H9 (cell line): ENCODE measurements around the gene TMC6. TPM values are rescaled to one million over a fixed set of nuclear protein-coding genes. Genes with fewer than 3 reads are reported as not detected.
"Not testable (repeated sequence)": the region's sequence is repeated elsewhere in the genome, so short reads cannot be mapped to it uniquely, and the experiment has no call there.

ENCODE experiments used
- DNase-seq: peaks from one replicate; pipeline ENCODE4 v3.0.0-alpha.2; 2017
- H2AFZ ChIP-seq: one replicate; pipeline ENCODE4 v1.6.1; 2013; ENCODE audit warnings: mild to moderate bottlenecking, low read length, control low read depth, moderate library complexity
- H2AK5ac ChIP-seq: 2 replicates; pipeline ENCODE4 v1.6.1; 2013; ENCODE audit warnings: low read length, control low read depth, mixed read lengths; ENCODE audit not compliant: insufficient read length
- H2BK120ac ChIP-seq: one replicate; pipeline ENCODE4 v1.6.1; 2013; ENCODE audit warnings: low read depth, mild to moderate bottlenecking, low read length, control low read depth, inconsistent platforms; ENCODE audit not compliant: poor library complexity, severe bottlenecking
- H2BK12ac ChIP-seq: 2 replicates; pipeline ENCODE4 v1.6.1; 2013; ENCODE audit warnings: low read length, control low read depth, mixed read lengths, low read depth; ENCODE audit not compliant: insufficient read length
- H2BK15ac ChIP-seq: 2 replicates; pipeline ENCODE4 v1.6.1; 2013; ENCODE audit warnings: low read depth, low read length, control low read depth
- H2BK20ac ChIP-seq: one replicate; pipeline ENCODE4 v1.6.1; 2013; ENCODE audit warnings: low read depth, mild to moderate bottlenecking, low read length, control low read depth, inconsistent platforms; ENCODE audit not compliant: poor library complexity, severe bottlenecking
- H2BK5ac ChIP-seq: 2 replicates; pipeline ENCODE4 v1.6.1; 2013; ENCODE audit warnings: low read length, control low read depth, mixed read lengths; ENCODE audit not compliant: insufficient read length
- H3K14ac ChIP-seq: 2 replicates; pipeline ENCODE4 v1.6.1; 2013; ENCODE audit warnings: low read length, control low read depth; ENCODE audit not compliant: insufficient read depth
- H3K18ac ChIP-seq: 2 replicates; pipeline ENCODE4 v1.6.1; 2013; ENCODE audit warnings: low read depth, mild to moderate bottlenecking, mixed read lengths, low read length, control low read depth; ENCODE audit not compliant: insufficient read length
- H3K23ac ChIP-seq: 2 replicates; pipeline ENCODE4 v1.6.1; 2013; ENCODE audit warnings: low read length, control low read depth, mixed read lengths, low read depth; ENCODE audit not compliant: insufficient read length
- H3K23me2 ChIP-seq: 2 replicates; pipeline ENCODE4 v1.6.1; 2013; ENCODE audit warnings: low read depth, mild to moderate bottlenecking, mixed read lengths, low read length, control low read depth; ENCODE audit not compliant: insufficient read length, poor library complexity, severe bottlenecking
- H3K27ac ChIP-seq: 2 replicates; pipeline ENCODE4 v1.5.1; 2013; ENCODE audit warnings: low read length, control low read depth, mixed read lengths, low read depth; ENCODE audit not compliant: insufficient read length
- H3K27me3 ChIP-seq: 2 replicates; pipeline ENCODE4 v1.6.1; 2013; ENCODE audit warnings: low read length, control low read depth, inconsistent platforms; ENCODE audit not compliant: insufficient read depth
- H3K4ac ChIP-seq: 2 replicates; pipeline ENCODE4 v1.6.1; 2013; ENCODE audit warnings: low read depth, mild to moderate bottlenecking, control low read depth, inconsistent platforms, low read length, moderate library complexity
- H3K4me1 ChIP-seq: 2 replicates; pipeline ENCODE4 v1.6.1; 2013; ENCODE audit warnings: low read length, control low read depth, inconsistent platforms; ENCODE audit not compliant: insufficient read depth
- H3K4me2 ChIP-seq: 2 replicates; pipeline ENCODE4 v1.6.1; 2013; ENCODE audit warnings: low read length, control low read depth, mixed read lengths; ENCODE audit not compliant: insufficient read length, insufficient read depth
- H3K56ac ChIP-seq: 2 replicates; pipeline ENCODE4 v1.6.1; 2013; ENCODE audit warnings: low read depth, mild to moderate bottlenecking, mixed read lengths, low read length, control low read depth; ENCODE audit not compliant: insufficient read length
- H3K79me1 ChIP-seq: 2 replicates; pipeline ENCODE4 v1.6.1; 2013; ENCODE audit warnings: low read depth, mild to moderate bottlenecking, moderate library complexity, low read length, control low read depth, inconsistent platforms; ENCODE audit not compliant: insufficient read depth, poor library complexity, severe bottlenecking
- H3K79me2 ChIP-seq: 2 replicates; pipeline ENCODE4 v1.6.1; 2013; ENCODE audit warnings: low read length, control low read depth, inconsistent platforms; ENCODE audit not compliant: insufficient read depth
- H3K9ac ChIP-seq: 2 replicates; pipeline ENCODE4 v1.6.1; 2013; ENCODE audit warnings: low read length, control low read depth, mixed read lengths; ENCODE audit not compliant: insufficient read length; ENCODE audit errors: extremely low read depth
- H3K9me3 ChIP-seq: one replicate; pipeline ENCODE4 v1.6.1; 2013; ENCODE audit warnings: low read depth, low read length, inconsistent platforms; ENCODE audit not compliant: control insufficient read depth
- H3T11ph ChIP-seq: one replicate; pipeline ENCODE4 v1.6.1; 2013; ENCODE audit warnings: mild to moderate bottlenecking, low read length, control low read depth, inconsistent platforms
- H4K20me1 ChIP-seq: one replicate; pipeline ENCODE4 v1.6.1; 2013; ENCODE audit not compliant: control insufficient read depth, insufficient read length, insufficient read depth
- H4K5ac ChIP-seq: 2 replicates; pipeline ENCODE4 v1.6.1; 2013; ENCODE audit warnings: low read depth, mild to moderate bottlenecking, mixed read lengths, low read length, control low read depth; ENCODE audit not compliant: insufficient read length
- H4K8ac ChIP-seq: replicated peaks from 2 replicates; pipeline ENCODE4 v1.6.1; 2013; ENCODE audit warnings: low read length, control low read depth, mixed read lengths, low read depth; ENCODE audit not compliant: insufficient read length
- H4K91ac ChIP-seq: 2 replicates; pipeline ENCODE4 v1.6.1; 2013; ENCODE audit warnings: low read depth, mild to moderate bottlenecking, moderate library complexity, mixed read lengths, low read length, control low read depth; ENCODE audit not compliant: insufficient read length
- H3K27ac Mint-ChIP-seq, 3 experiments: 2 replicates in 2 of 3; 3 replicates in 1 of 3; pipeline ENCODE4 v1.8.0; 2020 to 2021; ENCODE audit warnings: mixed read lengths in 3 of 3, mild to moderate bottlenecking in 1 of 3, moderate library complexity in 1 of 3
- H3K27me3 Mint-ChIP-seq: 2 replicates; pipeline ENCODE4 v1.8.0; 2021; ENCODE audit warnings: low read depth, mild to moderate bottlenecking, moderate library complexity, mixed read lengths
- H3K36me3 Mint-ChIP-seq, 3 experiments: 2 replicates in 2 of 3; 3 replicates in 1 of 3; pipeline ENCODE4 v1.8.0; 2020 to 2021; ENCODE audit warnings: low read depth in 3 of 3, mixed read lengths in 3 of 3; ENCODE audit not compliant: insufficient read depth in 1 of 3
- H3K4me1 Mint-ChIP-seq, 2 experiments: 2 replicates each; pipeline ENCODE4 v1.8.0; 2020; ENCODE audit warnings: mixed read lengths in 2 of 2
- H3K4me3 Mint-ChIP-seq, 2 experiments: 2 replicates in 1 of 2; 3 replicates in 1 of 2; pipeline ENCODE4 v1.8.0; 2020 to 2021; ENCODE audit warnings: mild to moderate bottlenecking in 2 of 2, mixed read lengths in 2 of 2, moderate library complexity in 1 of 2
- H3K9me3 Mint-ChIP-seq, 2 experiments: 2 replicates in 1 of 2; 3 replicates in 1 of 2; pipeline ENCODE4 v1.8.0; 2020; ENCODE audit warnings: mild to moderate bottlenecking in 2 of 2, mixed read lengths in 2 of 2, moderate library complexity in 1 of 2
- CTCF ChIP-seq: fragments of 200-600 bp; sonication (generic); conservative IDR thresholded peaks from 3 replicates; pipeline ENCODE4 v1.8.0; 2021; ENCODE audit warnings: antibody characterized with exemption, mild to moderate bottlenecking
- WGBS: extraction: QIAGEN DNeasy Blood & Tissue Kit; methylation state at CpG from one replicate; pipeline ENCODE4 v1.1.7; 2013; ENCODE audit warnings: missing lambda C conversion rate, low lambda C conversion rate, mixed read lengths; ENCODE audit not compliant: insufficient read length; ENCODE audit errors: extremely low coverage; 5-methylcytosine and 5-hydroxymethylcytosine counted together
- total RNA-seq: library from RNA; stranded (reverse); gene quantifications from 2 replicates; pipeline ENCODE4 v1.2.1, GENCODE V29; 2021

The TMC6 gene
- total RNA-seq, 1 experiment from 2014 or later, result 86.8 TPM

GRCh38 chr17:78069695-78070094 is 58.9 kb downstream of the TMC6 start:
- no peak overlapping the region for H3K4me2 ChIP-seq
- DNase-seq, result no peak
- H3K9ac ChIP-seq, result no peak overlapping the region
- no peaks in the 10 kb centered on the region for H4K20me1 ChIP-seq
- H3K4me1 ChIP-seq, result no peaks in the 10 kb centered on the region
- peaks cover 28 to 65% (median 59%) of the 10 kb centered on the region in 3 experiments; a peak in 6 of 7 replicates for H3K36me3 Mint-ChIP-seq
- H2BK15ac ChIP-seq, result no peak overlapping the region
- no peak overlapping the region for H2BK12ac ChIP-seq
- H3T11ph ChIP-seq, result no peak overlapping the region
- no peak overlapping the region for H3K4me3 Mint-ChIP-seq
- H3K23me2 ChIP-seq, result no peaks in the 10 kb centered on the region
- H3K23ac ChIP-seq, result no peak overlapping the region
- no peak for TF ChIP-seq CTCF
- no peak overlapping the region for H2AK5ac ChIP-seq
- H4K91ac ChIP-seq, result no peak overlapping the region
- no peaks in the 10 kb centered on the region for H3K27me3 Mint-ChIP-seq
- no peaks in the 10 kb centered on the region for H3K9me3 Mint-ChIP-seq
- WGBS, result no CpG with 5 or more reads among the region's 4 CpGs
- H3K56ac ChIP-seq, result no peak overlapping the region
- H3K27me3 ChIP-seq, result no peaks in the 10 kb centered on the region
- H3K27ac ChIP-seq, result no peak overlapping the region
- H3K14ac ChIP-seq, result no peak overlapping the region
- H3K4ac ChIP-seq, result no peak overlapping the region
- no peak overlapping the region for H3K27ac Mint-ChIP-seq
- H4K8ac ChIP-seq, result no peak overlapping the region
- no peaks in the 10 kb centered on the region for H3K4me1 Mint-ChIP-seq
- no peak overlapping the region for H4K5ac ChIP-seq
- no peaks in the 10 kb centered on the region for H3K9me3 ChIP-seq
- no peak overlapping the region for H2BK120ac ChIP-seq
- H3K18ac ChIP-seq, result no peak overlapping the region
- H2AFZ ChIP-seq, result no peak overlapping the region
- no peaks in the 10 kb centered on the region for H3K79me2 ChIP-seq
- H2BK5ac ChIP-seq, result no peak overlapping the region
- no peaks in the 10 kb centered on the region for H3K79me1 ChIP-seq
- H2BK20ac ChIP-seq, result no peak overlapping the region

- H3K23me2 ChIP-seq, H3K56ac ChIP-seq, H2BK5ac ChIP-seq, H2BK20ac ChIP-seq, H2BK15ac ChIP-seq, H4K91ac ChIP-seq, H3K9me3 ChIP-seq, H3K9me3 Mint-ChIP-seq, H3K18ac ChIP-seq, H3K4me2 ChIP-seq, H2BK120ac ChIP-seq, H4K5ac ChIP-seq, H3K4me3 Mint-ChIP-seq, H2AFZ ChIP-seq, H4K20me1 ChIP-seq, H4K8ac ChIP-seq, H3K4me1 ChIP-seq, H3K14ac ChIP-seq, H3K23ac ChIP-seq, H3K27me3 Mint-ChIP-seq, H3T11ph ChIP-seq, H3K4me1 Mint-ChIP-seq, H3K27me3 ChIP-seq, H2BK12ac ChIP-seq, H3K79me1 ChIP-seq, H3K27ac ChIP-seq, DNase-seq, H2AK5ac ChIP-seq, H3K79me2 ChIP-seq, H3K9ac ChIP-seq, H3K4ac ChIP-seq, H3K27ac Mint-ChIP-seq: not testable (repeated sequence)
- WGBS, result no CpG with 5 or more reads among the region's 4 CpGs
- peaks cover 11 to 44% (median 33%) of the 10 kb centered on the region in 3 experiments; a peak in 6 of 7 replicates for H3K36me3 Mint-ChIP-seq
Observed at GRCh38 chr17:78066976-78067375, 61.6 kb downstream of the TMC6 start.
